ELR (cell line): ENCODE data around the gene CNN3.

Experiments
- DNase-seq: peaks from one replicate; pipeline ENCODE4 v3.0.0-alpha.2; 2015; ENCODE audit warnings: low read depth

Gene CNN3

GRCh38 chr1:94887603-94888171 lies 39.2 kb downstream of the CNN3 start:
- no peak for DNase-seq

GRCh38 chr1:94887106-94887505 lies 39.8 kb downstream of the CNN3 start:
- no peak for DNase-seq

GRCh38 chr1:94886361-94886760 lies 40.5 kb downstream of the CNN3 start:
- no peak for DNase-seq

- DNase-seq: no peak
These were observed 42.4 kb downstream of the CNN3 start for GRCh38 chr1:94884507-94884906.

- DNase-seq: peak; percentile 60
These were observed 42.8 kb downstream of the CNN3 start for GRCh38 chr1:94884106-94884505.

GRCh38 chr1:94883691-94884090 lies 43.2 kb downstream of the CNN3 start:
- DNase-seq: peak; percentile 52

GRCh38 chr1:94878329-94878728 lies 48.6 kb downstream of the CNN3 start:
- DNase-seq: no peak

- DNase-seq: peak; percentile 86
These were observed 50.5 kb downstream of the CNN3 start for GRCh38 chr1:94876362-94876761.

GRCh38 chr1:94875794-94876193 lies 51.1 kb downstream of the CNN3 start:
- DNase-seq: no peak

GRCh38 chr1:94874423-94874822 lies 52.5 kb downstream of the CNN3 start:
- no peak for DNase-seq

GRCh38 chr1:94873520-94874351 lies 53.2 kb downstream of the CNN3 start:
- no peak for DNase-seq

GRCh38 chr1:94872771-94873495 lies 54.0 kb downstream of the CNN3 start:
- no peak for DNase-seq

GRCh38 chr1:94871031-94871430 lies 55.9 kb downstream of the CNN3 start:
- DNase-seq: peak; percentile 20

- DNase-seq: no peak
These were observed 60.6 kb downstream of the CNN3 start for GRCh38 chr1:94866164-94866807.

GRCh38 chr1:94865360-94865759 lies 61.5 kb downstream of the CNN3 start:
- DNase-seq: peak; percentile 13

- DNase-seq: peak; percentile 29
These were observed 62.1 kb downstream of the CNN3 start for GRCh38 chr1:94864821-94865220.

GRCh38 chr1:94863919-94864318 lies 63.0 kb downstream of the CNN3 start:
- DNase-seq: peak; percentile 95

GRCh38 chr1:94863297-94863911 lies 63.5 kb downstream of the CNN3 start:
- peak; percentile 64 for DNase-seq

- DNase-seq: peak; percentile 15
These were observed 64.2 kb downstream of the CNN3 start for GRCh38 chr1:94862718-94863117.

- DNase-seq: no peak
These were observed 67.7 kb downstream of the CNN3 start for GRCh38 chr1:94859174-94859573.

GRCh38 chr1:94858276-94858675 lies 68.6 kb downstream of the CNN3 start:
- peak; percentile 63 for DNase-seq

- no peak for DNase-seq
These were observed 70.0 kb downstream of the CNN3 start for GRCh38 chr1:94856868-94857267.
